Brain microvascular endothelial cell (primary cell): ENCODE measurements around the gene CDC42.

Source experiments
- DNase-seq: peaks from one replicate; pipeline ENCODE4 v3.0.0-alpha.2; 2020
- H3K27ac ChIP-seq: fragments of 250-450 bp; sonication (Bioruptor Pico); 2 replicates; pipeline ENCODE4 v1.5.1; 2020; ENCODE audit warnings: mild to moderate bottlenecking, moderate library complexity
- H3K27me3 ChIP-seq: fragments of 250-450 bp; sonication (Bioruptor Pico); replicated peaks from 2 replicates; pipeline ENCODE4 v1.5.1; 2020; ENCODE audit warnings: mild to moderate bottlenecking
- H3K36me3 ChIP-seq: fragments of 250-450 bp; sonication (Bioruptor Pico); replicated peaks from 2 replicates; pipeline ENCODE4 v1.5.1; 2020; ENCODE audit warnings: mild to moderate bottlenecking
- H3K4me3 ChIP-seq: 2 replicates; pipeline ENCODE4 v1.5.1; 2011; ENCODE audit warnings: low read depth, mild to moderate bottlenecking, control low read depth, low read length, moderate library complexity
- in situ Hi-C: cut with HindIII; loops from 2 replicates; pipeline ENCODE4 v1.10.0; 2017; ENCODE audit warnings: low sequenced_read_pairs, low pct_ligation_motif_present
- TF ChIP-seq, protein P1 (sequence below): IDR thresholded peaks from 2 replicates; pipeline ENCODE4 v1.5.1; 2011; ENCODE audit warnings: low read depth, mild to moderate bottlenecking, moderate library complexity, low read length, control low read depth, inconsistent platforms; ENCODE audit errors: missing control alignments

Gene CDC42

DNA sequence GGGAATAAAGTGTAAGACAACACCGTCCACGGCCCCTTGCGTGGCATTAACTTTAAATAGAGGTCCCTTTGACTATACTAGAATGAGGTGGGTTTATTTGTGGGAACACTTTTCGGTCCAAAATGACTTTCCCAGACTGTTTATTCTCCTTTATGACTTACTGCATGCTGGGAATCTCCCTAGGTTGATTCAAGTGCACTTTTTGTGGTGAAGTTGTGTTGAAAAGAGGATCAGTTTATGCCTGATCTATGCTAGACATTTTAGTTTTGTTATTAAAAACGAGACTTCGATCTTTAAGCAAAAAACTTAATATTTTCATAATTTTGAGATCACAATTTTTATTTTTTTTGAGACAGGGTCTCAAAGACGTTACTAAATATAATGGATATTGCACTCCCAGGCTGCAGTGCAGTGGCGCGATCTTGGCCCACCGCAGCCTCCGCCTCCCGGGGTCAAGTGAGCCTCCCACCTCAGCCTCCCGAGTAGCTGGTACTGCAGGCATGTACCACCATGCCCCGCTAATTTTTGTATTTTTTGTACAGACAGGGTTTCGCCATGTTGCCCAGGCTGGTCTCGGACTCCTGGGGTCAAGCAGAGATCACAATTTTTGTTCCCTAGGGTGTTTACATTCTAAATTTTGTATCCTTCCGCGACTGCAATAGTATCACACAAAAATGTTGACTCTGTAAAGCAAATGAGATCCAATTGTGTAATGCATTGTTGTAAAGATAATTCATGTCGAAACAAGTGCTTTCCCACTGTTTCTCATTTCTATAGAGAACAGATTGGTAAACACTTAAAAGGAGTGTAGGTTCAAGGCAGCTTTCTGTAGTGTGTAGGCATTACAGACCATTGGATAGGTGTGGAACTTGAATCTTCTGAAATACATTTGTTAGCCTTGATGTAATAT, 1.6 kb downstream of the CDC42 start:
- in situ Hi-C loops: no loop called here
- DNase-seq: no peak
- TF ChIP-seq, protein P1, sequence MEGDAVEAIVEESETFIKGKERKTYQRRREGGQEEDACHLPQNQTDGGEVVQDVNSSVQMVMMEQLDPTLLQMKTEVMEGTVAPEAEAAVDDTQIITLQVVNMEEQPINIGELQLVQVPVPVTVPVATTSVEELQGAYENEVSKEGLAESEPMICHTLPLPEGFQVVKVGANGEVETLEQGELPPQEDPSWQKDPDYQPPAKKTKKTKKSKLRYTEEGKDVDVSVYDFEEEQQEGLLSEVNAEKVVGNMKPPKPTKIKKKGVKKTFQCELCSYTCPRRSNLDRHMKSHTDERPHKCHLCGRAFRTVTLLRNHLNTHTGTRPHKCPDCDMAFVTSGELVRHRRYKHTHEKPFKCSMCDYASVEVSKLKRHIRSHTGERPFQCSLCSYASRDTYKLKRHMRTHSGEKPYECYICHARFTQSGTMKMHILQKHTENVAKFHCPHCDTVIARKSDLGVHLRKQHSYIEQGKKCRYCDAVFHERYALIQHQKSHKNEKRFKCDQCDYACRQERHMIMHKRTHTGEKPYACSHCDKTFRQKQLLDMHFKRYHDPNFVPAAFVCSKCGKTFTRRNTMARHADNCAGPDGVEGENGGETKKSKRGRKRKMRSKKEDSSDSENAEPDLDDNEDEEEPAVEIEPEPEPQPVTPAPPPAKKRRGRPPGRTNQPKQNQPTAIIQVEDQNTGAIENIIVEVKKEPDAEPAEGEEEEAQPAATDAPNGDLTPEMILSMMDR: no peak
- H3K27me3 ChIP-seq: no peaks in the 10 kb centered on the region
- H3K36me3 ChIP-seq: peaks cover 12% of the 10 kb centered on the region
- H3K27ac ChIP-seq: peak overlapping the region; percentile 97
- H3K4me3 ChIP-seq: peak overlapping the region; percentile 98

DNA sequence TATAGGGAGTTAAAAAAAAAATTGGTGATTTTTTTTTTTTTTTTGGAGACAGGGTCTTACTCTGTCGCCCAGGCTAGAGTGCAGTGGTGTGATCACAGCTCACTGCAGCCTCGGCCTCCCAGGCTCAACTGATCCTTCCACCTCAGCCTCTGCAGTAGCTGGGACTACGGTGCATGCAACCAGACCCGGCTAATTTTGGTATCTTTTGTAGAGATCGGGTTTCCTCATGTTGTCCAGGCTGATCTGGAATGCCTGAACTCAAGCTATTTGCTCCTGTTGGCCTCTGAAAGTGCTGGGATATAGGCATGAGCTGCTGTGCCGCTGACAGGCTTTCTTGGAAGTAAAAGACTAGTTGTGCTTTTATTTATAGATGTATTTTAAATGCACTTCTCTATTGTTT, 3.0 kb downstream of the CDC42 start:
- no peak overlapping the region for H3K27ac ChIP-seq
- no peaks in the 10 kb centered on the region for H3K27me3 ChIP-seq
- no peak for DNase-seq
- TF ChIP-seq, protein P1: no peak
- peaks cover 12% of the 10 kb centered on the region for H3K36me3 ChIP-seq
- in situ Hi-C loops: no loop called here
- H3K4me3 ChIP-seq: no peak overlapping the region

DNA sequence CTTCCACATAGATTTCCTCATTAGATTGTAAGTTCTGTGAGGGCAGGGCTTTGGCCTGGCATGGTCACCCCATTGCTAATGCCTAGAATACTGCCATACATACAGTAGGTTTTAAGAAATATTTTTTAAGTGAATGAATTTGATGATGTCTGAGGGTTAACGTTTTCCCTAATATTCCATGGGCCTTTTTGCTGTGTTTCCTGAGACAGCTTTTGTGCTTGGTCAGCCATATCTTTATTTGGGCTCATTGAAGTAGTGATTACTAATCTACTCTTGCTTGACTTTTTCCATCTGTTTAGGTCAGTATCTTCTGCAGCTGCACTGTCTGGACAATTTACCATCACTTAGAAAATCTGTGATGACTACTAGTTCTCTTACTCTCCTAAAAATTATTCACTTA, 3.5 kb downstream of the CDC42 start:
- Histone ChIP-seq H3K36me3 (peaks cover 12% of the 10 kb centered on the region), H3K27ac (no peak overlapping the region), H3K4me3 (no peak overlapping the region), H3K27me3 (no peaks in the 10 kb centered on the region)
- TF ChIP-seq, protein P1: no peak
- DNase-seq: no peak
- in situ Hi-C loops: no loop called here

DNA sequence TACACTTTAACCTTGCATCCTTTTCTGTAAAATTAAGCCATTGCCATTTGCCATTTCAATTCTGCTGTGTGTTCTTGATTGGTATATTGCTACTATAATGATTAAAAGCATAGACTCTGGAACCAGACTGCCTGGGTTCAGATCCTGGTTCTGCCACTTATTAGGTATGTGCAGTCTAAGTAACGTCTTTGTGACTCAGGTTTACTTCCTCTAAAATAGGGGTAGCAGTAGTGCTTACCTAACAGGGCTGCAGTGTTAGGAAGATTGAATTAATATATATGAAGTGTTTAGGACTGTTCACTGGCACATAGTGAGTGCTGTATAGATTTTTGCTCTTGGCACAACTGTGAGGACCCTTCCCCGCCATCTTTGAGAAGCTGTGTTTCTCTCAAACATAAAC, 4.4 kb downstream of the CDC42 start:
- in situ Hi-C loops: no loop called here
- H3K4me3 ChIP-seq: no peak overlapping the region

DNA sequence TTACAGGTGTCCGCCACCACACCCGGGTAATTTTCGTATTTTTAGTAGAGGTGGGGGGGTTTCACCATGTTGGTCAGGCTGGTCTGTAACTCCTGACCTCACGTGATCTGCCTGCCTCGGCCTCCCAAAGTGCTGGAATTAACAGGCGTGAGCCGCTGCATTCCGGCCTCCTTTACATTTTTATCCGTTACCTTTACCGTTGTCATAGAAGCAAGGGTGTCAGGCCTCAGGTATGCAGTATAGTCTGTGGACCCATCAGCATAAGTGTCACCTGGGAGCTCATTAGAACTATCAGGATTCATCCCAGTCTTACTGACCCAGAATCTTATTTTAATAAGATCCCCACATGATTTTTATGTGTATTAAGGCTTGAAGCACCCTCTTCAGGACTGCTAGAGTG, 5.4 kb downstream of the CDC42 start:
- no peak for DNase-seq
- in situ Hi-C loops: no loop called here
- TF ChIP-seq, protein P1: no peak
- Histone ChIP-seq H3K4me3 (no peak overlapping the region), H3K27ac (no peak overlapping the region), H3K27me3 (no peaks in the 10 kb centered on the region), H3K36me3 (peaks cover 9% of the 10 kb centered on the region)

More for the DNA sequence above, 4.4 kb downstream of the CDC42 start:
- no peak for DNase-seq
- no peaks in the 10 kb centered on the region for H3K27me3 ChIP-seq
- H3K36me3 ChIP-seq: peaks cover 12% of the 10 kb centered on the region
- no peak overlapping the region for H3K27ac ChIP-seq
- TF ChIP-seq, protein P1: no peak
